Kidney capillary endothelial cell (primary cell): ENCODE measurements around the gene GPR137B.

Experiments used
- DNase-seq: peaks from one replicate; pipeline ENCODE4 v3.0.0-alpha.2; 2018; ENCODE audit warnings: low spot score

The GPR137B gene

DNA sequence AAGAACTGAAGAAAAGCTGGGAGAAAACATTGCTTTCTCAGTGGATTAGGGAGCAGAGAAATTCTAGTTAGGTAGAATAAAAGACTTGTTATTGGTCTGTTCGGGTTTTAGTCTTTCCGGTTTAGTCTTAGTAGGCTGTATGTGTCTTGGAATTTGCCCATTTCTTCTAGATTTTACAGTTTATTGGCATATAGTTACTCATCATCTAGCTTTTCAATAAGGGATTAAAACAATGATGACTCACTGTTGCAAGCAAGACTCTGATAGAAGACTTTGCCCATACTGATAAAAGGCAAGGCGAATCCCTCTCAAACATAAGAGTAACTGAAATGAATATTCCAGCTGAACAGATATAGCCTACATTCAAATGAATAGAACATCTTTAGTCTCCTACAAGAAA lies 62.3 kb downstream of the GPR137B start:
- no peak for DNase-seq

DNA sequence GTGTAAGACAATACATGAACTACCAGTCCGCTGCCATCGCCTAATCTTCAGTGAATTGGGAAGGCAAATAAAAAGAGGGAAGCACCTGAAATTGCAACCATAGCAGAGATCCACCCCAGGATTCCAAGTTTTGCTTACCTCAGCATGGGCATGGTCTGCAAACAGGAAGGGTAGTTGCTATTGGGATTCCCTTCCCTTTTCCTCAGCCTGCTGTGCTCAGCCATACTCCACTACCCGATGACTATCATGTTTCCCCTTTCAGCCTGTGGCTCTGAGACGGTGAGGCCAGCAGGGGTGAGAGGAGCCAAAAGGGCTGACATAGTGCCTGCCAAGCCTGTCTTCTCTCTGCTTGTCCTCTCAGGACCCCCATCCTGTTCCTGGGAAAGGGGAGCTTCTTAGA lies 64.2 kb downstream of the GPR137B start:
- DNase-seq, result no peak

DNA sequence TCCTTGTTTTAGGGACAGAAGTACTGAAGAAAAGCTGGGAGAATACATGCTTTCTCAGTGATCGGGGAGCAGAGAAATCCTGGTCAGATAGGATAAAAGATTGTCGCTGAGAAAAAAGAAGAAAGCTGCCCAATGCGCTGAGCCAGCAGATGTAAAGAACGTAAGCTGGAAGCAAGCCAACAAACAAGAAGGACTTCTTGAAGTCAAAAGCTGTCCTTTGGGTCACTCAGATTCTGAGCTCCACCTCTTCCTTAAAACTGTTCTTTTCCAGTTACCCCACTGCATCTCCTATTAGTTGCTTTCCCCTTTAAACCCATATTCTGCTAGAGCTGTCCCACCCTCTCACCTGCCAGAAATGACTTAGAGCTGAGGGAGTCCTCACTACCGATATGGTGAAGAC lies 64.8 kb downstream of the GPR137B start:
- DNase-seq, result no peak

DNA sequence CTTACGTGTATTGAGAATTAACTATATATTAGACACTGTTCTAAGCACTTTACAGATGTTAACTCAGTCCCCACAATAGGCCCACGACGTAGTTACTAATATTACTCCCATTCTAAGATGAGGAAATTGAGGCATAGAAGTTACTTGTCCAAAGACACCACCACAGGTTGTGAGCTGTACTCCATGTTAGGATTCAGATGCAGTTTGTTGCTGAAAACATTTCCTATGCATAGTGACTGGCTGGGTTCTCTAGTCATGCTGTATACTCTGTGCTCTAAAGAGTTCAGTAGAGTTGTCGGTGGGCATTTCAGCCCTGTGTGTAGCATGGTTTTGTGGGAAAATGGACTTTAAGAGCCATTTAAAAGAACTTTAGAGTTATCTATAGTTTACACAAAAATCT lies 65.2 kb downstream of the GPR137B start:
- DNase-seq, result no peak

DNA sequence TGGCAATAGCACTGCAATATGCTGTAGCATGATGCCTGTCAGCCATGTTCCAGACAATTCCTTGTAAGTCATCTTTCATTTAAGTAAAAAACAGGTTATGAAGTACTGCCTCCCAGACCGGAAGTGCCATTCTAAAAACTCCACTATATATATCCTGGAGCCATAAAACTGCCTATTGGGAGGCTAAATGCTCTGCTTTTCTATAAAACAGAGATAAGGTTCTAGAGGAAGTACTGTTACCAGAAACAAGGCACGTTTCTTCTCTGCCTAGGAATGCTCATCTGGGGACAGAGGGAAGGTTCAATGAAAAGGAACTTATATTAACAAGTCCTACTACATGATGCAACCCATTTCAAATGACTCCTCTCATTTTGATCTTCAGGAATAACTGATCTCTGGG lies 66.8 kb downstream of the GPR137B start:
- no peak for DNase-seq

DNA sequence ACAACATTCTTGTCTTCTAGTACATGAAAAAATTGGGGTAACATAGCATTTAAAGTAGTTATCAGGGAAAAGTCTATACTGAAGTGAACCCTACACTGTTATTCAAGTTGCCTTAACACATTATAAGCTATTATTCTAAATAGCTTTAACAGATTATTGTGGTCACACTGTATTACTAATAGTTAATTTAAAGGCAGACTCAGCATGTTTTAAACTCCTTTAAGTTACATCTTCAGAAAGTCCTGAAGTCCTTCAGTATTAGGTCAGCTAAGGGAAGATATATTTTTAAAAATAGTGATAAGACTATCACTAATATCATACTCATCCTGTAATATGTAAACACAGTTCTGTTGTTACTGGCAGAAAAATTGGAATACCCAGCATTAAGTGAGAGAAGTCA lies 67.4 kb downstream of the GPR137B start:
- no peak for DNase-seq

DNA sequence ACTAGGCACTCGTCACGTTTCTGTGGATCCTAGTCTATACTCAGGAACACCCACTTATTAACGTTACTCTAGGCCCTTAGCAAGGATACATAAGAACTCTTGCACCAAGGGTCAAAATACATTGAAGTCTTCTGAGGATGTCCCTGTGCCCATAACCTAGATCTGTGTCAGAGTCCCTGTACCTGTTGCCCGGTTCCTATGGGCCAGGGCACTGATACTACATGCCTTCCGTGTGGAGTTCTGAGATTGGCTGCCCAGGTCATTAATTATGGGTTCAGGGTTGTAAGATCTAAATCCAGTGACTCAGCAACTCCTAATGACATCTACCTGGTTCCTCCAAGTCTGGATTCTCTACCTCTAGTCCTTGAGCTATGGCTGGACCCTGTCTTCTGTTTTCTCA lies 69.5 kb downstream of the GPR137B start:
- DNase-seq, result no peak

DNA sequence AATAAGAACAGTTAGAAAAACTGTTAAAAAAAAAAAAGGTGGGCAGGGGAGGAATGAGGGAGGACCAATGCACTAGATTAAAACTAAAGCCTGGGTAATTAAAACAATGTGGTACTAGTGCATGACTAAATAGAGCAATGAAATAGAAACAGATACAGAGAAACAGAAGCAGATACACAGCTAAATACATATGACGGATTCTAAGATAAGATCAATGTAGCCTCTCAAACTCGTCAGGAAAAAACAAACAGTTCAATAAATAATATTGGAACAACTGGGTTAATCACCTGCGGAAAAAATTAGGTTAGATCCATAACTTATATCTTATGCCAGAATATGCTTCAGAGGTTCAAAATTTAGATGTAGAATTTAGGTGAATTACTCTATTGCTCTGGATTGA lies 71.2 kb downstream of the GPR137B start:
- DNase-seq, result no peak

DNA sequence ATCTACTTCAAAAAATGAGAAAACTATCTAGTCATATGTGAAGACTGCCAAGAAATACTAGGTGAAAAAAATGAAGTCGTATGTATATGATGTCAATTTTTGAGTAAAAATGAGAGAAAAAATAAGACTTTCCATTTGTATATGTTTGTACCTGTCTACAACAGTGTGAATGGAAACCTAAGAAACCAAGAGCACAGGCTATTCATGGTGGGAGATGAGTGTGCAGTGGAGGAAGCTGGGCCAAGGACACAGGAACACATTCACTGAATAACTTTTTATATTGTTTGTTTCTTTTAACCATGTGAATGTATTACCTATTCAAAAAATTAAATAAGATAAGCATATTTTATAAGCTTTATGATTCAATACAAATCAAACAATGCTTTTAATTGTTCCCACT lies 72.4 kb downstream of the GPR137B start:
- DNase-seq, result no peak

DNA sequence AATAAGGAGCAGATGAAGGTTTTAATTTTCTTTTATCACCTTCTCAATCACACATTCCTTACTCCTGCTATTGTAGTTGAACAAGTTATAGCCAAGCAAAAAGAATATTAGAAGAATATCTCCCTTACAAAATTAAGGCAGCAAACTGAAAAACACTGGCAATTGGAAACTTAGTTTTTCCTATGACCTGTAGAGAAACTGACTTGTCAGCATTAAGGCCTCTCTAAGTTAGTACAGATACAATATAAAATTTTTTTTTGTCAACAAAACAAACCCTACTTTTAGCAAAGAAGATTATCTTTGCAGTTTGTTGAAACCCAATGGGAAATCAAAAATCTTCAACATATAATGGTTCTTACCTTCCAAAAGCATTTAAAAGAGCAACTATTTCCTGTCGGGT lies 78.1 kb downstream of the GPR137B start:
- no peak for DNase-seq

DNA sequence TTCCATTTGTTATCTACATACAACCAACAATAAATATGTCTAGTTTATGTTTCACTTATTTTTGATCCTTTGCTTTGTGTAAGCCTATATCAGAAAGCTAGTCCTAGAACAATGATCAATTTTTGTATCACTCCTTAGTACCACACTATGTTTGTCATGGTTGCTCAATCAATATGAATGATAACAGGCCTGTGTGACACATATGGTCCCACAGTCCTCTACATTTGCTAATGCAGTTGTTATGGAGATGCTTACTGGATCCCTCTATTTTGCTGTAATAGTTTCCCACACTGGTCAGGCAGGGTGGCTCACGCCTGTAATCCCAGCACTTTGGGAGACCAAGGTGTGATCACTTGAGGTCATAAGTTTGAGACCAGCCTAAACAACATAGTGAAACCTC lies 80.3 kb downstream of the GPR137B start:
- DNase-seq, result no peak

DNA sequence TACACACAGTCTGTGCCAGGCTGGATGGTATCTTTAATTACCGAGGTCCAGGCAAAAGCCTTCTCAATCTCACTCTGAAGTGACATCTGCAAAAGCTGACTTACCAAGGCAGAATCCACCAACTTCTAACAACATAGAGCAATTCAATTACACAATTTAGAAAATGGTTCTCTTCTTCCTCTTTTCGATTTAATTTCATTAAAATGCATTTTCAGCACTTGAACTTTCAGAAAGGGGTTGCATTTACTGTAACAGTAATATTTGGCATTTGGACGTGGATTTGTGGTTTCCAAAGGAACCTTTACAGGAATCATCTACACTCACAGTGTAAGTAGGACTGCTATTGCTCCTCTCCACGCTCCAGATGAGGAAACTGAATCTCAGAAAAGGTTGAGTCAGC lies 86.1 kb downstream of the GPR137B start:
- DNase-seq, result no peak

DNA sequence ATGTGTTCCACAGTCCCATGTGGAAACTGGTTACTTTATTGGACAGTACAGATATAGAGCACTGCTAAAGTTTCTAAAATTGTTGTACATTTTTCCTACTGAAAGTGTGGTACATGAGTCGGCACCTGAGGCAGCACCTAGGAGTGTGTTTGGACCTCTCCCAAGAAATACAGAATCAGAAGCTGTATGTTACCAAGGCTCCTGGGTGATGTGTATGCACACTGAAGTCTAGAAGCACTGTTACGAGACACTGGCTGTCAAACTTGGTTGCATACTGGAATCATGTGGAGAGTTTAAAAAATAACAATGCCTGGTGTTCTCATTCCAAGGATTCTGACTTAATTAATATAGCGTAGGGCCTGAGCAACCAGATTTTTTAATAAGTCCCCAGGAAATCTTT lies 92.8 kb downstream of the GPR137B start:
- no peak for DNase-seq

DNA sequence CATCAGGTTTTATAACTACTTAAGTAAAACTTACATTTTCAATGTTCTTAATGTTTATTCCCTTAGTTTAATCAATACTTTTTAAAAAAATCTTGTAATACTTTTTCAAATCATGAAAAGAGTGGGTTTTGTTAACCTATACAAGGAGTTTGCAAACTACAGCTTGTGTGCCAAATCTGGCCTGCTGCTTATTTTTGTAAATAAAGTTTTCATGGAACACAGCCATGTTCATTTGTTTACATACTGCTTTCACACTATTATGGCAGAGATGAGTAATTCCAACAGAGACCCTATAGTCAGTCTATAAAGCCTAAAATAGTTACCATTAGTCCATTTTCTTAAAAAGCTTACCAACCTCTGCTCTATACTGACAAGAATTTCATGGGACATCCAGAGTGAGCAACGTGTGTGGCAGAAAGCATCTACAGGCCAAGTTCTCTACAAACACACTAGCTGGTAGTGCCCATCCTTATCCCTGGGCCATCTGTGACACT lies 96.8 kb downstream of the GPR137B start:
- DNase-seq, result no peak

DNA sequence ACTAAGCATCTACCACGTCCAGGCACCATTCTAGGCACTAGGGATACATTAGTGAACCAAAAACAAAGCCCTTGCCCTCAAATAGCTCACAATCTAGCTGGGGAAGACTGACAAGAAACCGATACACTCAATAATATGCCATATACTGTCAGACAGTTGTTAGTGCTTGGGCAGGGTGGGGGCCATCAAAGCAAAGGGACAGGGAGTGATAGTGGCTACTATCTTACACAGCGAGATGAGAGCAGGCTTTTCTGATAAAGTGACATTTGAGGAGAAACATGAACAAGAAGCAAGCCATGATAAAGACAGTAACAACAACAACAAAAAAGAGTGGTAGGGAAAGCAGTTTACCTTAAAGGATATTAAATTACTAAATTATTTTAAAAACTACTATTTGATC lies 98.3 kb downstream of the GPR137B start:
- DNase-seq, result no peak

DNA sequence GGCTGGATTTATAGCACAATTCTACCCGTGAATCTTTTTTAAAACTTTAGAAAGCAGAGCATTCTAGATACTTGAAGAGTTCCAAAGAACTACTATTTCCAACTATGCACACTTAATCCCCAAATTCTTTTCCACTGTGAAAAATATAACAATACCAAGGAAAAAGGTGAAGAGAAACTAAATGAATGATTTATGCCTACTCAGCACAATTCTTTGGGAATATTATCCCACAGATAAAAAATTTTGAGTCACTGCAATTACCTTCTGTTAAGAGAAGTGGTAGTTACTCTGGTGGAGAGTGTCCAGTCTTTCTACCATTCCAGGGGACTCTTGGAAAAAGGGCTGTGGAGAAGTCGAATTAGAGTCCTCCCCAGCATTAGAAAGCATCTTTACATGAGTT lies 100.2 kb downstream of the GPR137B start:
- no peak for DNase-seq

DNA sequence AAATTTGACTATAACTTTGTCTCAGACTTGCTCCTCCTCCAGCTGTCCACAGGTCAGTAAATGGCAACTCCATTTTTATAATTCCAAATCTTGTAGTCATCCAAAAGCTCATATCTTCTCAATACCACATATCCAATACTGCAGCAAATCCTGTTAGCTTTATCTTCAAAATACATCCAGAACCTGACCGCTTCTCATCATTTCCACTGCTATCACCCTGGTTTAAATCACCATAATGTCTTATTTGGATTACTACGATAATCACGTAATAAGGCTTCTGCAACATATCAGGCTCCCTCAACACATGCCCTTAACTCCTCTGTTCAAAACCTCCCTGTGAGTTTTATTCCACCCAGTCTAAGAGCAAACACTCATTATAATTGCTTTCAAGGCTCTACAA lies 104.9 kb downstream of the GPR137B start:
- DNase-seq, result no peak

DNA sequence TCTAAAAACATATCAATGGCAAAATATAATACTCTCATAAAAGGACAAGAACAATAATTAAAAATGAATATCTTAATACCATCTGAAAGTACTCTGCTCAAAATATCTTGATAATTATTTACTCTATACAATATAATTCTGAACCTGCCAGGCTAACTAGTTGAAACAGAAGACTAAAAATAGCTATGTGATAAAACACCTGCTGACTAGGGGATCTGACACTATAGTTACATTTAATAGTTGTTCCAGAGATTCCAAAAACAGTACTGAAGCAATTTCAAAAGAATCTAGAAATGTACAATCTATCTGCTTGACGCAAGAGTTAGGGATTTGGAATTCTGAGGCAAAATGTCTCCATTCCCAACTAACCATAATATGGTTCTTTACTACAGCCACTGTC lies 109.2 kb downstream of the GPR137B start:
- DNase-seq, result no peak

DNA sequence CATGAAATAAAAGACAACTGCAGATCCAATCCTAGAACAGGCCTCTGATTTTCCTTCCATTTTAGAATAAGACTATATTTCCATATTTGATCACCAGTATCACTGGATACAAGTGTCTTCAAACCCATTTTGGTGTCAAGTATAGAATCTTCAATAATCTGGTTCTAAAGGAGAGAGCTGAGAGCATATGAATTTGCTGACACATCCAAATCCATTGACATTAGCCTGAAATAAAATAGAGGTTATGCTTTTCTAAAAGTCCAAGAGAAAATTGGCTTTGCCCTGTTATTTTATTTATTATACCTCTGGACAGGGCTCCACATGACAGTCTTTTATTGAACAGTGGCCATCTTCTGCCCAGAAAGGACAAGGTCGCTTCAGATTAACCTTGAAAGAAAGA lies 110.8 kb downstream of the GPR137B start:
- DNase-seq, result no peak

DNA sequence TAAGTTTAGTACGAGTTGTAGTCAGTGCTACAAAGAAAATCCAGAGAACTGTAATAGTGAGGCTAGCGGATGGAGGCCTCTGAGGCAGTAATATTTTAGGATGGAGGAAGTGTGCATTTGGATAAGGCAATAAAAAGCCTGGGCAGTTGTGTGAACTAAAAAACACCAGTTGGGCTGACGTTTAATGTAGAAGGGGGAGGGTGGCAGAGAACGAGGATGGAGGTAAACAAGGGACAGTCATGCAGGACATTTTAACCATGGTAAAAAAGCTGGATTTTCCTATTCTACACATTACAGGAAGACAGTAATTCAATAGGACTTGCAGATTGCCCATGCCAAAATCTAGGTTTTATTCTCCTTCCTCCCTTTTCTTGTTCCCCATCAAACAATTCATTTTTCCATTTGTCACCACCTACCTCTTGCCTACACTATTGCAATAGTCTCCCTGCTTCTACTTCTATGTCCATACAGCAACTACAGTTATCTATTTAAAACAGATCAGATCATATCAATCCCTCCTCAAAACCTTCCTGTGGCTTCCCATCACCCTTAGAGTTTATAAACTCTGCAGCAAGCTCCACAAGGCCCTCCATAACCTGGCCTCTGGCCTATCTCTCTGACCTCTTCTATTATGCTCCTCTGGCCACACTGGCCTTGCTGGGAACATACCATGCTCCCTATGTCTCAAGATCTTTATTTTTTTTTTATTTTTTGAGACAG lies 111.7 kb downstream of the GPR137B start:
- no peak for DNase-seq

DNA sequence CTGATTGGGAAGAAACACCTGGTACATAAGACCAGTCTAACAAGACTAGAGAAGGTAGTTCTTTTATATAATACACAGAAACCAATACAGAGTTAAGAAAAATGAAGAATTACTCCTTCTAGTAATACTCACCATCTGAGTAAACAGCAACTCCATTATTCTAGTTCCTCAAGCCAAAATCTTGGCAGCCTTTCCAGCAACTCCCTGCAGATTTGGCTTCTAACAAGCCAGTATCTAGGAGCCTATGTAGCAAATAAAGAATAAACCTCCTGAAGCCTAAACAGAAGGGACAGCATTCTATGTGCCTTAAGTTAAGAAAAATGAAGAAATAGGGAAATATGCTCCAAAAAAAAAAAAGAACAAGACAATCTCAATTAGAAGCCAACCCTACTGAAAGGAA lies 114.9 kb downstream of the GPR137B start:
- no peak for DNase-seq

DNA sequence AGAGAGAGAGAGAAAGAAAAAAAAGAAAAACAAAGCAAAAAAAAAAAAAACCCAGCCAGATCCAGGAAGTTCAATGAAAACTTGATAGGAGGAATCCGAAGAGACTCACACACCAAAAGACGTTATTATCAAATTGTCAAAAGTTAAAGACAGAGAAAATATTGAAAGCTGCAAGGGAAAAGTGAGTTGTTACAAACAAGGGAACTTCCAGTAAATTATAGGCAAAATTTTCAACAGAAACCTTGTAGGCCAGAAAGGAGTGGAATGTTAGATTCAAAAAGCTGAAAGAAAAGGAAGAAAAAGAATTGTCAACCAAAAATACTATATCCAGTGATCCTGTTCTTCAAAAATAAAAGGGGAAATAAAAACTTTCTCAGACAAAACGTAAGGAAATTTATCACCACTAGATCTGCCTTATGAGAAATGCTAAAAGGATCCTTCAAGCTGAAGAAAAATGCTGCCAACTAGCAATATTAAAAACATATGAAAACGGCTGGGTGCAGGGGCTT lies 115.8 kb downstream of the GPR137B start:
- DNase-seq, result no peak
